ENCODE data around the gene CDK12.
"Not testable (repeated sequence)": the region's sequence is repeated elsewhere in the genome, so short reads cannot be mapped to it uniquely, and the experiment has no call there.

CDK12 gene

DNA sequence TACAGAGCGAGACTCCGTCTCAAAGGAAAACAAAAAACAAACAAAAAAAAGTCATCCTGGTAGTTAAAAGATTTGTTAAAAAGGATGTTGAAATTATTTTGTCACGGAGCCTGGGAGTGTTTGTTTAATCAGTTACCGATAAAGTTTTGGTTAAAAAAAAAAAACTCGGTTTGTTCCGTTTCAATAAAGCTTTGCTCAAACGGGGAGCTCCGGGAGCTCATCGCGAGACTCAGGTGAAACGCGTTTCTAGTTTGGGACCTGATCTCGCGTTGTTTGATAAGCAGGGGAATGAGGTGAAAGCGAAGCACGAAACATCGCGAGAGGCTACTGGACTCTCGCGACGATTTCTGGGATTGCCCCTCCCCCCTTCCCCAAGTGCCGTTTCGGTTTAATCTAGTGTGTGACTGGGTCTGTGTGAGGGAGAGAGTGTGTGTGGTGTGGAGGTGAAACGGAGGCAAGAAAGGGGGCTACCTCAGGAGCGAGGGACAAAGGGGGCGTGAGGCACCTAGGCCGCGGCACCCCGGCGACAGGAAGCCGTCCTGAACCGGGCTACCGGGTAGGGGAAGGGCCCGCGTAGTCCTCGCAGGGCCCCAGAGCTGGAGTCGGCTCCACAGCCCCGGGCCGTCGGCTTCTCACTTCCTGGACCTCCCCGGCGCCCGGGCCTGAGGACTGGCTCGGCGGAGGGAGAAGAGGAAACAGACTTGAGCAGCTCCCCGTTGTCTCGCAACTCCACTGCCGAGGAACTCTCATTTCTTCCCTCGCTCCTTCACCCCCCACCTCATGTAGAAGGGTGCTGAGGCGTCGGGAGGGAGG lies at the start of gene CDK12:
CDK12 (plus strand) TSS at position 374 of the 813 bp plus-strand sequence. CDS start 586 bp downstream, outside the sequence.
- H3K4me1 ChIP-seq (ENCODE audit: insufficient read depth, low read length) = peaks cover 19% of the 10 kb centered on the region
- peak within 1 kb of the TSS; percentile 89 for H3K9ac ChIP-seq (ENCODE audit: low read length)
- peak within 1 kb of the TSS; percentile 94 for H3K27ac ChIP-seq (ENCODE audit: low read depth, low read length)
- peak within 1 kb of the TSS; percentile 89 to 97 for H3K4me3 ChIP-seq (ENCODE audit: low read depth in 1 of 2, low read length in 2 of 2)
- no peaks in the 10 kb centered on the region for H3K27me3 ChIP-seq (ENCODE audit: control insufficient read depth in 1 of 2, insufficient read depth in 2 of 2, low read length in 2 of 2)
- no peaks in the 10 kb centered on the region for H3K9me3 ChIP-seq (ENCODE audit: low read length)
- peaks cover 4% of the 10 kb centered on the region for H3K36me3 ChIP-seq (ENCODE audit: insufficient read depth, low read length)

- H3K9ac ChIP-seq (ENCODE audit: low read length) = no peak overlapping the region
- no peaks in the 10 kb centered on the region for H3K27me3 ChIP-seq (ENCODE audit: control insufficient read depth in 1 of 2, insufficient read depth in 2 of 2, low read length in 2 of 2)
- no peak overlapping the region for H3K4me3 ChIP-seq (ENCODE audit: low read depth in 1 of 2, low read length in 2 of 2)
- H3K36me3 ChIP-seq (ENCODE audit: insufficient read depth, low read length) = peaks cover 51% of the 10 kb centered on the region
- H3K4me1 ChIP-seq (ENCODE audit: insufficient read depth, low read length) = no peaks in the 10 kb centered on the region
- no peak overlapping the region for H3K27ac ChIP-seq (ENCODE audit: low read depth, low read length)
- no peaks in the 10 kb centered on the region for H3K9me3 ChIP-seq (ENCODE audit: low read length)
Observed at GRCh38 chr17:39416141-39416540, 45.1 kb upstream of the CDK12 start.

GRCh38 chr17:39429600-39429999 lies 31.7 kb upstream of the CDK12 start:
- peaks cover 59% of the 10 kb centered on the region for H3K36me3 ChIP-seq (ENCODE audit: insufficient read depth, low read length)
- H3K27me3 ChIP-seq (ENCODE audit: control insufficient read depth in 1 of 2, insufficient read depth in 2 of 2, low read length in 2 of 2) = no peaks in the 10 kb centered on the region
- no peaks in the 10 kb centered on the region for H3K4me1 ChIP-seq (ENCODE audit: insufficient read depth, low read length)
- H3K27ac ChIP-seq (ENCODE audit: low read depth, low read length) = no peak overlapping the region
- H3K9ac ChIP-seq (ENCODE audit: low read length) = no peak overlapping the region
- no peak overlapping the region for H3K4me3 ChIP-seq (ENCODE audit: low read depth in 1 of 2, low read length in 2 of 2)
- no peaks in the 10 kb centered on the region for H3K9me3 ChIP-seq (ENCODE audit: low read length)

GRCh38 chr17:39439868-39440267 lies 21.4 kb upstream of the CDK12 start:
- H3K4me1 ChIP-seq (ENCODE audit: insufficient read depth, low read length); H3K27me3 ChIP-seq (ENCODE audit: control insufficient read depth in 1 of 2, insufficient read depth in 2 of 2, low read length in 2 of 2); H3K27ac ChIP-seq (ENCODE audit: low read depth, low read length); H3K4me3 ChIP-seq (ENCODE audit: low read depth in 1 of 2, low read length in 2 of 2); H3K9ac ChIP-seq (ENCODE audit: low read length); H3K9me3 ChIP-seq (ENCODE audit: low read length): not testable (repeated sequence)
- peaks cover 53% of the 10 kb centered on the region for H3K36me3 ChIP-seq (ENCODE audit: insufficient read depth, low read length)

DNA sequence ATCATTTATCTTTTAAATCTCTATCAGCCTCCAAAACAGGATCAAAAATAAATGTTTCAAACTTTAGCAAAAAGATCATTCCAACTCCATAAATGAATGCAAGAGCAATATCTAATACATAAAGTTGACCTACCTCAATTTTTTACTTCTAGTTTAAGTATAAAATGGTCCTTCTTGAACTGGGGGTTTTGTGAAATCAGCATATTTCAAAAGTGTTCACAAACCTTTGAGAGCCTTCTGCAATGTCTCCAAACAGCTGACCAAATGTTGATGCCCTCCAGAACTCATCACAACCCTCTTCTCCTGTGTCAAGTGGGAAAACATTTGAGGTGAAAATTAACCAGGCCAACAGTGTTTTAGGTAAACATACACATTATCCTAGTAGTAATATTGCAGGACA lies 18.0 kb upstream of the CDK12 start:
- Histone ChIP-seq H3K27ac (ENCODE audit: low read depth, low read length) (no peak overlapping the region), H3K36me3 (ENCODE audit: insufficient read depth, low read length) (peaks cover 53% of the 10 kb centered on the region), H3K9me3 (ENCODE audit: low read length) (no peaks in the 10 kb centered on the region), H3K9ac (ENCODE audit: low read length) (no peak overlapping the region), H3K27me3 (ENCODE audit: control insufficient read depth in 1 of 2, insufficient read depth in 2 of 2, low read length in 2 of 2) (no peaks in the 10 kb centered on the region), H3K4me1 (ENCODE audit: insufficient read depth, low read length) (no peaks in the 10 kb centered on the region), H3K4me3 (ENCODE audit: low read depth in 1 of 2, low read length in 2 of 2) (no peak overlapping the region)

GRCh38 chr17:39447561-39447960 lies 13.7 kb upstream of the CDK12 start:
- H3K4me1 ChIP-seq (ENCODE audit: insufficient read depth, low read length) = peaks cover 5% of the 10 kb centered on the region
- no peaks in the 10 kb centered on the region for H3K9me3 ChIP-seq (ENCODE audit: low read length)
- peaks cover 24% of the 10 kb centered on the region for H3K36me3 ChIP-seq (ENCODE audit: insufficient read depth, low read length)
- no peaks in the 10 kb centered on the region for H3K27me3 ChIP-seq (ENCODE audit: control insufficient read depth in 1 of 2, insufficient read depth in 2 of 2, low read length in 2 of 2)
- H3K9ac ChIP-seq (ENCODE audit: low read length) = no peak overlapping the region
- H3K27ac ChIP-seq (ENCODE audit: low read depth, low read length) = no peak overlapping the region
- no peak overlapping the region for H3K4me3 ChIP-seq (ENCODE audit: low read depth in 1 of 2, low read length in 2 of 2)

GRCh38 chr17:39450051-39450450 lies 11.2 kb upstream of the CDK12 start:
- no peak overlapping the region for H3K9ac ChIP-seq (ENCODE audit: low read length)
- no peak overlapping the region for H3K27ac ChIP-seq (ENCODE audit: low read depth, low read length)
- H3K9me3 ChIP-seq (ENCODE audit: low read length) = no peaks in the 10 kb centered on the region
- H3K4me3 ChIP-seq (ENCODE audit: low read depth in 1 of 2, low read length in 2 of 2) = peak overlapping the region in 1 of 2 donors; percentile 93
- H3K27me3 ChIP-seq (ENCODE audit: control insufficient read depth in 1 of 2, insufficient read depth in 2 of 2, low read length in 2 of 2) = no peaks in the 10 kb centered on the region
- peaks cover 6% of the 10 kb centered on the region for H3K36me3 ChIP-seq (ENCODE audit: insufficient read depth, low read length)
- H3K4me1 ChIP-seq (ENCODE audit: insufficient read depth, low read length) = peaks cover 5% of the 10 kb centered on the region

GRCh38 chr17:39450847-39451581 lies 10.3 kb upstream of the CDK12 start, which contains the start of gene MED1:
Gene MED1 (minus strand): TSS chr17:39451263. CDS start chr17:39451062, 201 bp downstream.
- Histone ChIP-seq H3K36me3 (ENCODE audit: insufficient read depth, low read length) (no peaks in the 10 kb centered on the region), H3K9ac (ENCODE audit: low read length) (peak within 1 kb of the TSS; percentile 80), H3K4me3 (ENCODE audit: low read depth in 1 of 2, low read length in 2 of 2) (peak within 1 kb of the TSS; percentile 74 to 93), H3K27me3 (ENCODE audit: control insufficient read depth in 1 of 2, insufficient read depth in 2 of 2, low read length in 2 of 2) (no peaks in the 10 kb centered on the region), H3K9me3 (ENCODE audit: low read length) (no peaks in the 10 kb centered on the region), H3K4me1 (ENCODE audit: insufficient read depth, low read length) (peaks cover 5% of the 10 kb centered on the region), H3K27ac (ENCODE audit: low read depth, low read length) (peak within 1 kb of the TSS; percentile 93)

DNA sequence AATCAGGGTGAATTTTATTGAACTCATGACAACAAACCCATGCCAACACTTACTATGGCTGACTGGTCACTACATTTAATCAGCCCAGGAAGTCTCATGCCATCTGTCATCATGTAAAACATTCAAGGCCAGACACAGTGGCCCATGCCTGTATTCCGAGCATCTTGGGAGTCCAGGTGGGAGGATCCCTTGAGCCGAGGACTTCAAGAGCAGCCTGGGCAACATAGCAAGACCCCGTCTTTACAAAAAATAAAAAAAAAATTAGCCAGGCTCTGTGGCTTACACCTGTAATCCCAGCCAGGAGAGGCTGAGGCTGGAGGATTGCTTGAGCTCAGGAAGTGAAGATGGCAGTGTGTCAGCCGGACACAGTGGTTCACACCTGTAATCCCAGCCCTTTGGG lies 5.4 kb upstream of the CDK12 start:
- H3K4me1 ChIP-seq (ENCODE audit: insufficient read depth, low read length) = no peaks in the 10 kb centered on the region
- no peaks in the 10 kb centered on the region for H3K9me3 ChIP-seq (ENCODE audit: low read length)
- H3K36me3 ChIP-seq (ENCODE audit: insufficient read depth, low read length) = no peaks in the 10 kb centered on the region
- H3K4me3 ChIP-seq (ENCODE audit: low read depth in 1 of 2, low read length in 2 of 2) = no peak overlapping the region
- H3K9ac ChIP-seq (ENCODE audit: low read length) = no peak overlapping the region
- H3K27ac ChIP-seq (ENCODE audit: low read depth, low read length) = no peak overlapping the region
- no peaks in the 10 kb centered on the region for H3K27me3 ChIP-seq (ENCODE audit: control insufficient read depth in 1 of 2, insufficient read depth in 2 of 2, low read length in 2 of 2)

DNA sequence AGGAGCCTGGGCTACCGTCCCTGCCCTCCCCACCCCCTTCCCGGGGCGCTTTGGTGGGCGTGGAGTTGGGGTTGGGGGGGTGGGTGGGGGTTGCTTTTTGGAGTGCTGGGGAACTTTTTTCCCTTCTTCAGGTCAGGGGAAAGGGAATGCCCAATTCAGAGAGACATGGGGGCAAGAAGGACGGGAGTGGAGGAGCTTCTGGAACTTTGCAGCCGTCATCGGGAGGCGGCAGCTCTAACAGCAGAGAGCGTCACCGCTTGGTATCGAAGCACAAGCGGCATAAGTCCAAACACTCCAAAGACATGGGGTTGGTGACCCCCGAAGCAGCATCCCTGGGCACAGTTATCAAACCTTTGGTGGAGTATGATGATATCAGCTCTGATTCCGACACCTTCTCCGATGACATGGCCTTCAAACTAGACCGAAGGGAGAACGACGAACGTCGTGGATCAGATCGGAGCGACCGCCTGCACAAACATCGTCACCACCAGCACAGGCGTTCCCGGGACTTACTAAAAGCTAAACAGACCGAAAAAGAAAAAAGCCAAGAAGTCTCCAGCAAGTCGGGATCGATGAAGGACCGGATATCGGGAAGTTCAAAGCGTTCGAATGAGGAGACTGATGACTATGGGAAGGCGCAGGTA lies 762 bp downstream of the CDK12 start:
- peaks cover 4% of the 10 kb centered on the region for H3K36me3 ChIP-seq (ENCODE audit: insufficient read depth, low read length)
- peak overlapping the region; percentile 94 for H3K27ac ChIP-seq (ENCODE audit: low read depth, low read length)
- peaks cover 19% of the 10 kb centered on the region for H3K4me1 ChIP-seq (ENCODE audit: insufficient read depth, low read length)
- no peaks in the 10 kb centered on the region for H3K27me3 ChIP-seq (ENCODE audit: control insufficient read depth in 1 of 2, insufficient read depth in 2 of 2, low read length in 2 of 2)
- peak overlapping the region; percentile 89 for H3K9ac ChIP-seq (ENCODE audit: low read length)
- H3K4me3 ChIP-seq (ENCODE audit: low read depth in 1 of 2, low read length in 2 of 2) = peak overlapping the region; percentile 89 to 97
- no peaks in the 10 kb centered on the region for H3K9me3 ChIP-seq (ENCODE audit: low read length)

- no peaks in the 10 kb centered on the region for H3K9me3 ChIP-seq (ENCODE audit: low read length)
- H3K27ac ChIP-seq (ENCODE audit: low read depth, low read length) = peak overlapping the region; percentile 56
- H3K27me3 ChIP-seq (ENCODE audit: control insufficient read depth in 1 of 2, insufficient read depth in 2 of 2, low read length in 2 of 2) = no peaks in the 10 kb centered on the region
- peaks cover 4% of the 10 kb centered on the region for H3K36me3 ChIP-seq (ENCODE audit: insufficient read depth, low read length)
- H3K4me1 ChIP-seq (ENCODE audit: insufficient read depth, low read length) = peaks cover 19% of the 10 kb centered on the region
- peak overlapping the region; percentile 89 to 97 for H3K4me3 ChIP-seq (ENCODE audit: low read depth in 1 of 2, low read length in 2 of 2)
- H3K9ac ChIP-seq (ENCODE audit: low read length) = peak overlapping the region; percentile 89
Observed at GRCh38 chr17:39462631-39463375, 1.5 kb downstream of the CDK12 start.

All from muscle layer of colon (tissue), 2 donors.